ENCODE results near the gene OR8B8.
"Not testable (repeated sequence)": the region's sequence is repeated elsewhere in the genome, so short reads cannot be mapped to it uniquely, and the experiment has no call there.

OR8B8 gene

DNA sequence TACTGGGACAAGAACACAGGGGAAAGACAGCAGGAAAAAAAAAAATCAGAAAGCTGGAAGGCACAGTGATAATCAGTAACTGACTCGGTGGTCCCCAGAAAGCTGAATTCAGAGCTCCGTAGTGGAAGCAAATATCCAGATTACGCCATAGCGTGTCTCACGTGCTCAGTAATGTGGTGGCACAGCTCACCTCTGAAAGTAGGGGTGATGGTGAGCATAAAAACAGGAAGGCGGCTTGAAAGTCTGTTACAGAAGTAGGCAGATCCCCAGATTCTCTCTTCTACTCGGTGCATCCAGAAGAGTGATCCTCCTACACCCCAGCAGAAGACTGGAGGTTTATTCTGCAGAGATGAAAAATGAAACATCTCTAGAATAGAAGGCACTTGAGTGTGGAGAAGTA, 35.6 kb downstream of the OR8B8 start:
- Mint-ChIP-seq H3K27me3 (ENCODE audit: low read depth) (peaks cover 18% of the 10 kb centered on the region), H3K4me3 (no peak overlapping the region), H3K27ac (no peak overlapping the region), H3K4me1 (ENCODE audit: low read depth) (no peaks in the 10 kb centered on the region), H3K36me3 (ENCODE audit: low read depth) (no peaks in the 10 kb centered on the region), H3K9me3 (no peaks in the 10 kb centered on the region)

DNA sequence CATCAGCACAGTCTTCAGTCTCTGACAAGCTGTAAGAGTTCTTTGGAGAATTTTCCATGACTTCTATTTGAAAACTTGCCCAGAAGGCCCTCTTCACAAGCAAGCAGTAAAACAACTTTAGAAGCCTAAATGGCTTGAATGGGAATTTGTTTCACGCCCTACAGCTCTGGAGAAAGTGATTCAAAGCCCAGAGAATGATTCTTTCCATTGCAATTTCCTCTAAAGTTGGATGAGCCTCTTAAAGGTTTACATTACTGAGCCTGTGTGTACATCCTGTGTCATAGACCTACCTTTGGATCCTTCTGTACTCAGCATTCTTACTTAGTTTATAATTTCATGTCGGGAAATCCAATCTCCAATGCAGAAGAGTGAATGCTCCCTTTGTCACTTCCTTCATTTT, 39.9 kb downstream of the OR8B8 start:
- H3K4me3 Mint-ChIP-seq: no peak overlapping the region
- no peak overlapping the region for H3K27ac Mint-ChIP-seq
- peaks cover 2% of the 10 kb centered on the region for H3K4me1 Mint-ChIP-seq (ENCODE audit: low read depth)
- no peaks in the 10 kb centered on the region for H3K36me3 Mint-ChIP-seq (ENCODE audit: low read depth)
- peaks cover 18% of the 10 kb centered on the region for H3K27me3 Mint-ChIP-seq (ENCODE audit: low read depth)
- no peaks in the 10 kb centered on the region for H3K9me3 Mint-ChIP-seq

GRCh38 chr11:124403186-124403585, 42.3 kb downstream of the OR8B8 start:
- not testable (repeated sequence) for H3K4me3 Mint-ChIP-seq; H3K27me3 Mint-ChIP-seq (ENCODE audit: low read depth); H3K4me1 Mint-ChIP-seq (ENCODE audit: low read depth); H3K9me3 Mint-ChIP-seq; H3K27ac Mint-ChIP-seq; H3K36me3 Mint-ChIP-seq (ENCODE audit: low read depth)

DNA sequence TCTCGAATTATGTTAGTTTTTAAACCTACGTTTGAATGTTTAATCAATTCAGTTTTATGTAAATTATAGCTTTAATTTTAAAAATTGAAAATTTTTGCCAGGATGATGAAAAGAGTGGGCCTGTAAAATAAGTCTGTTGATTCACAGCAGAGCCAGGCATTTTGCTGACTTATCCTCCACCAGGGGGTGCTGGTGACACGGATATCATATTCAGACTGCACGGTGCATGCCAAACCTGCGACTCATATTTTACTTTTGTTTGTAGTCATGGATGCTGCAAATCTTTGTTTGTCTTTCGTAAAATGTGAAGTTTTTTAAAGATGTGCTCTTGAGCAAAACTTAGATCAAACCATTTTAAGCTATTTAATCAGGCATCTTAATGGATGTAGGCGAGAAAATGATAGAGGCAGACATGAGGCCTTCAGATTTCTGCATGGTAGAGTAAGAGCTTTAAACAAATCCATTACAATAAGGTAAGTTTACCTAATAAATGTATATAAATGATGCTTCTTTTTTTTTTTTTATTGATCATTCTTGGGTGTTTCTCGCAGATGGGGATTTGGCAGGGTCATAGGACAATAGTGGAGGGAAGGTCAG, 43.1 kb downstream of the OR8B8 start:
- Mint-ChIP-seq H3K4me1 (ENCODE audit: low read depth) (peaks cover 2% of the 10 kb centered on the region), H3K4me3 (no peak overlapping the region), H3K9me3 (no peaks in the 10 kb centered on the region), H3K36me3 (ENCODE audit: low read depth) (no peaks in the 10 kb centered on the region), H3K27ac (no peak overlapping the region), H3K27me3 (ENCODE audit: low read depth) (peaks cover 7% of the 10 kb centered on the region)

DNA sequence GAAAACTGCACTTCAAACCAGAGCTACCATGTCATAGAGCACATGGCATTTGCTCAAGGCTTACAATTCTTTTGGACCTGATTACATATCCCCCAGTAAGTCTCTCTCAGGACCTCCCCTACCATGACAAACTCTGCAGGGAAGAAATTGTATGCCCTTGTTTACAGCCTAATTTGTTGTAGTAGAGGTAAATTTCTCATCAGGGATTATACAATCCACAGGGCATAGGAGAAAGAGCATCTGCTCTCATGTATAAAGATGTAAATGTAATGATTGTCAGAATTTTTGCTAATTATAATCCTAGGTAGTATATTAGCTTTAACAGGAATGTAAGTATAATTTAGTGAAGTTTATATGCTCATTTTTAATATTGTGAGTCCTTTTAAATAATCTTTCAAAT, 46.6 kb downstream of the OR8B8 start, which contains the start of gene OR8B3:
TSS of gene OR8B3 (minus strand) at position 101 of the 400 bp plus-strand sequence. CDS start 1,673 bp downstream, outside the sequence.
- no peak within 1 kb of the TSS for H3K27ac Mint-ChIP-seq
- no peaks in the 10 kb centered on the region for H3K9me3 Mint-ChIP-seq
- H3K27me3 Mint-ChIP-seq (ENCODE audit: low read depth): no peaks in the 10 kb centered on the region
- no peak within 1 kb of the TSS for H3K4me3 Mint-ChIP-seq
- H3K36me3 Mint-ChIP-seq (ENCODE audit: low read depth): no peaks in the 10 kb centered on the region
- peaks cover 2% of the 10 kb centered on the region for H3K4me1 Mint-ChIP-seq (ENCODE audit: low read depth)

DNA sequence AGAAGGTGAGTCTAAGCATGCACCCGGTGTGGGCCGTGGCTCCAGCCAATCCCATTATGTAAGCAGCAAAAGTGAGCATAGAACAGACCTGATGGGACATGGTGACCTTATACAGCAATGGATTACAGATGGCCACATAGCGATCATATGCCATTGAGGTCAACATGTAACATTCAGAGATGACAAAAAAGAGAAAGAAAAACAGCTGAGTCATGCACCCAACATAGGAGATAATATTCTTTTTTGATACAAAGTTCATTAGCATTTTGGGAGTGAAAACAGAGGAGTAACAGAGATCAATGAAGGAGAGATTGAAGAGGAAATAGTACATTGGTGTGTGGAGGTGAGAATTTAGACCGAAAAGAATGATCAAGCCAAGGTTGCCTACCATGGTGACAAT, 48.6 kb downstream of the OR8B8 start:
- H3K27me3 Mint-ChIP-seq (ENCODE audit: low read depth); H3K27ac Mint-ChIP-seq; H3K4me3 Mint-ChIP-seq; H3K9me3 Mint-ChIP-seq; H3K4me1 Mint-ChIP-seq (ENCODE audit: low read depth); H3K36me3 Mint-ChIP-seq (ENCODE audit: low read depth): not testable (repeated sequence)

DNA sequence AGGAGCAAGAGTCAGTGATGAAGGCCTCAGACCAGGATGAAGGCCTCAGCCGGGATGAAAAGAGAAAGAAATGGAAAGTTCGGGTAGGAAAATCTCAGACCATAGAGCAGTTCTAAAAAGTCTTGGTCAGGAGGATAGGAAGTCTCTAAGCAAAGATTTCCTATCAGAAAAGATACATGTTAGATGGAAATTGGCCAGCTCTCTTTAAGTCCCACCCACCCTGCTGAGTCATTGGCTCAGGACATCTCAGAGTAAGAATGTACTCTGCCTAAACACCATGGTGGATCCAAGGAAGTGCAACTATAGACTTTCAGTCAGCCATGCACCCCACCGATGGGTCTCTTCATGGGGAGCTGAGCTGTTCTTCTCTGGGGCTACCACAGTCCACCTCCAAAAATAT, 51.1 kb downstream of the OR8B8 start:
- Mint-ChIP-seq H3K9me3 (no peaks in the 10 kb centered on the region), H3K27me3 (ENCODE audit: low read depth) (no peaks in the 10 kb centered on the region), H3K27ac (no peak overlapping the region), H3K36me3 (ENCODE audit: low read depth) (no peaks in the 10 kb centered on the region), H3K4me1 (ENCODE audit: low read depth) (no peaks in the 10 kb centered on the region), H3K4me3 (no peak overlapping the region)

Measured in T-helper 1 cell treated with Interleukin-12 subunit alpha and Interleukin-12 subunit beta and Interleukin-4 antibody, amounts not matched to agents 30 μg/mL and 1 μg/mL, for 36 hours (primary cell).